MCF 10A (cell line): Measurements from ENCODE around the gene APCDD1L. TPM values are rescaled to one million over a fixed set of nuclear protein-coding genes. Genes with fewer than 3 reads are reported as not detected.

Experiments
- BruUV-seq: library from RNA; stranded (reverse); fragments of 400-500 nt; replicated peaks from 2 replicates; lab custom pipeline; 2021; lab: Mats Ljungman, UMichigan
- CTCF ChIA-PET: fragments of 300-600 bp; sonication (Branson Sonifier 250); formaldehyde crosslinking; extraction: SDS; loops from one replicate; lab custom pipeline; 2021; ENCODE audit warnings: antibody characterized with exemption, inconsistent platforms; lab: Yijun Ruan, JAX
- POLR2A ChIA-PET: fragments of 300-600, 350-650 bp; sonication (Branson Sonifier 250); formaldehyde crosslinking; extraction: SDS; loops from one replicate; lab custom pipeline; 2020; ENCODE audit warnings: antibody characterized with exemption, inconsistent platforms; lab: Yijun Ruan, JAX
- DNase-seq: peaks from one replicate; pipeline ENCODE4 v3.0.0-alpha.2; 2018; ENCODE audit not compliant: unreplicated experiment
- H3K27ac Mint-ChIP-seq: one replicate; pipeline ENCODE4 v1.8.0; 2022; ENCODE audit warnings: mild to moderate bottlenecking, low read depth, mixed read lengths; ENCODE audit not compliant: unreplicated experiment
- H3K27me3 Mint-ChIP-seq: one replicate; pipeline ENCODE4 v1.8.0; 2022; ENCODE audit warnings: mixed read lengths; ENCODE audit not compliant: insufficient read depth, unreplicated experiment
- H3K36me3 Mint-ChIP-seq: one replicate; pipeline ENCODE4 v1.8.0; 2022; ENCODE audit warnings: mild to moderate bottlenecking, moderate library complexity, mixed read lengths; ENCODE audit not compliant: insufficient read depth, unreplicated experiment
- H3K4me1 Mint-ChIP-seq: one replicate; pipeline ENCODE4 v1.8.0; 2022; ENCODE audit warnings: mixed read lengths; ENCODE audit not compliant: insufficient read depth, unreplicated experiment
- H3K4me3 Mint-ChIP-seq: one replicate; pipeline ENCODE4 v1.8.0; 2022; ENCODE audit warnings: mild to moderate bottlenecking, moderate library complexity, mixed read lengths; ENCODE audit not compliant: unreplicated experiment
- H3K9me3 Mint-ChIP-seq: one replicate; pipeline ENCODE4 v1.8.0; 2022; ENCODE audit warnings: mixed read lengths; ENCODE audit not compliant: unreplicated experiment
- intact Hi-C: fragments of 100-400 bp; cut with micrococcal nuclease; formaldehyde crosslinking; loops from 2 replicates; pipeline ENCODE4 v1.14.1; 2022
- total RNA-seq: library from RNA; stranded (reverse); gene quantifications from 2 replicates; pipeline ENCODE4 v1.2.3, GENCODE V29; 2022
- TF ChIP-seq, protein P1 (sequence below): fragments of 200-600 bp; IDR thresholded peaks from one replicate; pipeline ENCODE4 v1.8.0; 2022; ENCODE audit warnings: antibody characterized with exemption, mild to moderate bottlenecking; ENCODE audit not compliant: unreplicated experiment

APCDD1L gene
- total RNA-seq, 1 experiment from 2014 or later, result 0.86 TPM

DNA sequence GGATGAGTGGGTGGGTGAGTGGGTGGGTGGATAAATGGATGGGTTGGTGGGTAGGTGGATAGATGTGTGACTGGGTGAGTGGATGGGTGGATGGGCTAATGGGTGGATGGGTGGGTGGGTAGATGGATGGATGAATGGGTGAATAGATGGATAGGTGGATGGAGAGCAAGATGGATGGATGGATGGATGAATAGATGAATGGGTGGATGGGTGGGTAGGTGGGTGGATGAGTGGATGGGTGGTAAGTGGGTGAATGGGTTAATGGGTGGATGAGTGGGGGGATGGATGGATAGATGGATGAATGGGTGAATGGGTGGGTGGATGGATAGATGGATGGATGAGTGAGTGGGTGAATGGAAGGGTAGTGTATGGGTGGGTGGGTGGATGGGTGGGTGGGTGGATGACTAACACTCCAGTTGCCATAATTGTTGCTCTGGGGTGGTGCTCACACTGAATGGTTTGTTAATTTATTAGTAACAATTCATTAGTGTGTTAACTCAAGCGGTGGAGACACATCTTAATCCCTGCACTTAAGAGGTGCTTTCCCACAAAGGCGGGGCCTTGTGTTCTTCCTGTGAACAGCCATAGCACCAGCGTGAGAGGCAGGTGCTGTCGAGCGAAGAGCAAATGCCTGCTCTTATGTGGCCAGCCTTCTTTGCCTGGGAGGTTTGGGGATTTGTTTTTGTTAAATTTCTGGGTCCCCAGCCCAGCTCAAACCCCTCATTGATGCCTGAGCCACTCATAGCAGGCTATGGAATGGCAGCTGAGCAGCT is 4.9 kb upstream of the APCDD1L start:
- no peak for DNase-seq
- Mint-ChIP-seq H3K36me3 (no peaks in the 10 kb centered on the region), H3K4me1 (peaks cover 7% of the 10 kb centered on the region), H3K9me3 (no peaks in the 10 kb centered on the region), H3K27me3 (peaks cover 34% of the 10 kb centered on the region), H3K27ac (no peak overlapping the region), H3K4me3 (no peak overlapping the region)
- POLR2A ChIA-PET, result no interaction called here
- intact Hi-C loops, result no loop called here
- BruUV-seq, result no TSS peak
- CTCF ChIA-PET, result no interaction called here
- TF ChIP-seq, protein P1, sequence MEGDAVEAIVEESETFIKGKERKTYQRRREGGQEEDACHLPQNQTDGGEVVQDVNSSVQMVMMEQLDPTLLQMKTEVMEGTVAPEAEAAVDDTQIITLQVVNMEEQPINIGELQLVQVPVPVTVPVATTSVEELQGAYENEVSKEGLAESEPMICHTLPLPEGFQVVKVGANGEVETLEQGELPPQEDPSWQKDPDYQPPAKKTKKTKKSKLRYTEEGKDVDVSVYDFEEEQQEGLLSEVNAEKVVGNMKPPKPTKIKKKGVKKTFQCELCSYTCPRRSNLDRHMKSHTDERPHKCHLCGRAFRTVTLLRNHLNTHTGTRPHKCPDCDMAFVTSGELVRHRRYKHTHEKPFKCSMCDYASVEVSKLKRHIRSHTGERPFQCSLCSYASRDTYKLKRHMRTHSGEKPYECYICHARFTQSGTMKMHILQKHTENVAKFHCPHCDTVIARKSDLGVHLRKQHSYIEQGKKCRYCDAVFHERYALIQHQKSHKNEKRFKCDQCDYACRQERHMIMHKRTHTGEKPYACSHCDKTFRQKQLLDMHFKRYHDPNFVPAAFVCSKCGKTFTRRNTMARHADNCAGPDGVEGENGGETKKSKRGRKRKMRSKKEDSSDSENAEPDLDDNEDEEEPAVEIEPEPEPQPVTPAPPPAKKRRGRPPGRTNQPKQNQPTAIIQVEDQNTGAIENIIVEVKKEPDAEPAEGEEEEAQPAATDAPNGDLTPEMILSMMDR, result no peak

- TF ChIP-seq, protein P1, result no peak
- POLR2A ChIA-PET, result no interaction called here
Observed at GRCh38 chr20:58518896-58519593, 3.8 kb upstream of the APCDD1L start.

GRCh38 chr20:58518387-58518786 is 3.2 kb upstream of the APCDD1L start:
- no peaks in the 10 kb centered on the region for H3K36me3 Mint-ChIP-seq
- ChIA-PET POLR2A (no interaction called here), CTCF (no interaction called here)
- intact Hi-C loops, result no loop called here
- no peak overlapping the region for H3K4me3 Mint-ChIP-seq
- H3K27ac Mint-ChIP-seq, result no peak overlapping the region
- H3K9me3 Mint-ChIP-seq, result no peaks in the 10 kb centered on the region
- DNase-seq, result no peak
- no TSS peak for BruUV-seq
- TF ChIP-seq, protein P1, result no peak
- peaks cover 7% of the 10 kb centered on the region for H3K4me1 Mint-ChIP-seq
- peaks cover 36% of the 10 kb centered on the region for H3K27me3 Mint-ChIP-seq

More at GRCh38 chr20:58518896-58519593, 3.8 kb upstream of the APCDD1L start:
- Mint-ChIP-seq H3K27me3 (peaks cover 36% of the 10 kb centered on the region), H3K4me3 (no peak overlapping the region), H3K4me1 (peaks cover 7% of the 10 kb centered on the region), H3K9me3 (no peaks in the 10 kb centered on the region), H3K27ac (no peak overlapping the region), H3K36me3 (no peaks in the 10 kb centered on the region)
- no TSS peak for BruUV-seq
- no peak for DNase-seq
- CTCF ChIA-PET, result no interaction called here
- intact Hi-C loops, result no loop called here
